Activated naive CD4-positive, alpha-beta T cell treated with anti-CD3 and anti-CD28 coated beads for 36 hours (primary cell): Measurements from ENCODE around the gene APH1B. TPM values are rescaled to one million over a fixed set of nuclear protein-coding genes. Genes with fewer than 3 reads are reported as not detected.

ENCODE experiments used
- CTCF ChIA-PET: fragments of 350-600 bp; sonication (Branson Sonifier 250); formaldehyde crosslinking; loops from one replicate; lab custom pipeline; 2021; ENCODE audit warnings: antibody characterized with exemption; lab: Charles Lee
- DNase-seq: peaks from one replicate; pipeline ENCODE4 v3.0.0-alpha.2; 2020
- H3K27ac Mint-ChIP-seq: one replicate; pipeline ENCODE4 v1.8.0; 2021; ENCODE audit warnings: mild to moderate bottlenecking, mixed read lengths
- H3K27me3 Mint-ChIP-seq: one replicate; pipeline ENCODE4 v1.8.0; 2021; ENCODE audit warnings: low read depth, mixed read lengths
- H3K36me3 Mint-ChIP-seq: one replicate; pipeline ENCODE4 v1.8.0; 2021; ENCODE audit warnings: low read depth, mixed read lengths
- H3K4me1 Mint-ChIP-seq: one replicate; pipeline ENCODE4 v1.8.0; 2021; ENCODE audit warnings: low read depth, mixed read lengths
- H3K4me3 Mint-ChIP-seq: one replicate; pipeline ENCODE4 v1.8.0; 2021; ENCODE audit warnings: mild to moderate bottlenecking, moderate library complexity, mixed read lengths
- H3K9me3 Mint-ChIP-seq: one replicate; pipeline ENCODE4 v1.8.0; 2021; ENCODE audit warnings: mixed read lengths
- intact Hi-C: fragments of 100-400 bp; cut with micrococcal nuclease; formaldehyde crosslinking; loops from one replicate; pipeline ENCODE4 v1.15.1; 2023
- total RNA-seq, 2 experiments: library from RNA; stranded (reverse); gene quantifications; one replicate each; pipeline ENCODE4 v1.2.3, GENCODE V29; 2021

Gene APH1B
- total RNA-seq, 2 experiments from 2014 or later: 6.7 to 8.6 TPM

DNA sequence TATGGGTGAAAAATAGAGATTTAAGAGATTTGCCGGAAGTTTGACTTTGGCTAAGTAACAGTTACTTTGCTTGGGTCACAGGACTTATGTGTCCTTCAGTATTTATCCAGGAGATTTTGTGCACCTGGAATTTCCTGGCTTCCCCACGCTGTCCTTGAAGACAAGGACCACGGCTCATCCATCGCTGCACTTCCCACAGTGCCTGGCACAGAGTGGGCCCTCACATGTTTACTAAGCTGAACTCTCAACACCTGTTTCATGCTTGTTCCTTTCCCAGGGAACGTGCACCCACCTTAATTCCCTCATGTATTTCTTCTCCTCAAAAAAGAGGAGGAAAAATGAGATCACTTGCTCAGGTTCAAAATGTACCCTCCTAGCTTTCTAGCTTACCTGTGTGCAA is 72.2 kb downstream of the APH1B start:
- intact Hi-C loops: no loop called here
- H3K4me1 Mint-ChIP-seq: no peaks in the 10 kb centered on the region
- no peaks in the 10 kb centered on the region for H3K27me3 Mint-ChIP-seq
- H3K27ac Mint-ChIP-seq: no peak overlapping the region
- H3K9me3 Mint-ChIP-seq: no peaks in the 10 kb centered on the region
- no peak for DNase-seq
- CTCF ChIA-PET: interaction anchor here (0.7 kb wide), 1 partner anchor 42 kb away, joined by 4 read pairs; no protein-coding TSS in a partner anchor
- H3K36me3 Mint-ChIP-seq: no peaks in the 10 kb centered on the region
- H3K4me3 Mint-ChIP-seq: no peak overlapping the region

DNA sequence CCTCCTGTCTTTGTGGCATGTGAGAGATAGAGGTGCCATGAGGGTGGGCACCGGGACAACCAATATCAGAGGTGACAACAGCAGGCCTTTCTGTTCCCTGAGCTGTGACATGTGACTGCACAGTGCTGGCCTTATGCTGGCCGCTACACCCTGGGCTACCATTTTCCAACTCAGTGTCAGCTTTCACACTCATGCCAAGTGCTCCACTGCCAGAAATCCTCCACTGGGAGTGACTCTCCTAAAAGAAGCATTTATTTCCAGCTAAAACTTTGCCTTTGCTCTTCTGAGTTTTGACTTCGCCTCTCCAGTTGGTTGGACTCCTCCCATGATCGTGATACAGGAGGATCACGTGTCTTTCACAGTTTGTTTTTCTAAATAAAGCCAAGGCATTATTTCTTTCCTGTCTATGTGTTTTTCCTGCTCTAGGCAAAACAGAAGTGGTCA is 72.8 kb downstream of the APH1B start:
- no peaks in the 10 kb centered on the region for H3K4me1 Mint-ChIP-seq
- CTCF ChIA-PET: interaction anchor here (0.7 kb wide), 1 partner anchor 41 kb away, joined by 4 read pairs; no protein-coding TSS in a partner anchor
- no peaks in the 10 kb centered on the region for H3K9me3 Mint-ChIP-seq
- no peak overlapping the region for H3K4me3 Mint-ChIP-seq
- no peak for DNase-seq
- H3K36me3 Mint-ChIP-seq: no peaks in the 10 kb centered on the region
- no peaks in the 10 kb centered on the region for H3K27me3 Mint-ChIP-seq
- no peak overlapping the region for H3K27ac Mint-ChIP-seq
- intact Hi-C loops: no loop called here

GRCh38 chr15:63351170-63351569 is 73.8 kb downstream of the APH1B start:
- Mint-ChIP-seq H3K36me3 (no peaks in the 10 kb centered on the region), H3K9me3 (no peaks in the 10 kb centered on the region), H3K27me3 (no peaks in the 10 kb centered on the region), H3K4me3 (no peak overlapping the region), H3K27ac (no peak overlapping the region), H3K4me1 (no peaks in the 10 kb centered on the region)
- no peak for DNase-seq
- CTCF ChIA-PET: interaction anchor here (0.6 kb wide), 1 partner anchor 20 kb away, joined by 9 read pairs; no protein-coding TSS in a partner anchor
- intact Hi-C loops: no loop called here

DNA sequence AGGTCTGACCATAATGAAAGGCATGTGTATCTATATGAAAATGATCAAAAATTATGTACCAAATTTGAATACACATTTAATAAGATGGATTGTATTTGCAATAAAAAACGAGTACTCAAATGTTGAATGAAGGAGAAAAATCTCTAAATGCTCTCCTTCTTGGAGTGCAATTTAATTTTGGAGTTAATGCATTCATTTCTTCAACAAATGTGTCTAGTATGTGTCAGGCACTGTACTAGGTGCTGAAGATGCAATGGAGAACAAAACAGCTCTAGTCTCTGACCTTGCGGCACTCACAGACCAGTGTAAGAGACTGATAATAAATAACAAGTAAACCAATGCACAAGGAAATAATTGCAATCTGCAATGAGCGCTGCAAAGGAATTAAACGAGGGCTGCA is 75.4 kb downstream of the APH1B start:
- Mint-ChIP-seq H3K36me3 (no peaks in the 10 kb centered on the region), H3K27ac (no peak overlapping the region), H3K9me3 (no peaks in the 10 kb centered on the region), H3K4me1 (no peaks in the 10 kb centered on the region), H3K4me3 (no peak overlapping the region), H3K27me3 (no peaks in the 10 kb centered on the region)
- intact Hi-C loops: no loop called here
- CTCF ChIA-PET: interaction anchor here (1.7 kb wide), 1 partner anchor 305 kb away, joined by 6 read pairs; no protein-coding TSS in a partner anchor
- no peak for DNase-seq

DNA sequence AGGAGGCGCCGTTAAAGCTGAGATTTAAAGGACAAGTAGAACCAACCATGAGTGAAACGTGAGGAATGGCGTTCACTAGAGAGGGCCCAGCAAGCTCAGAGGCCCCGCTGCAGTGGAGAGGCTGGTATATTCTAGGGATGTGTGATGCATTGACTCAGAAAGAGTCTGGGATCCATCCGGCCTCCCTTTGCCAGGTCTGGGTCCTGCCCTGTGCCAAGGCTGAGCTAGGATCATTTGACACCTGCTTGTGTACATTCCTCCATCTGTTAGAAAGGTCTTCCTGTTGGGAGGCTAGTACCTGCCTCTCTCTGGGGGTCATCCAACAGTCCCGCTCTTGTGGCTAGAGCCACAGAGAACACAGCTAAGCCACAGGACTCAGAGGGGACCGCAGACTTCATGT is 75.9 kb downstream of the APH1B start:
- Mint-ChIP-seq H3K9me3 (no peaks in the 10 kb centered on the region), H3K4me3 (no peak overlapping the region), H3K36me3 (no peaks in the 10 kb centered on the region), H3K27me3 (no peaks in the 10 kb centered on the region), H3K27ac (no peak overlapping the region), H3K4me1 (no peaks in the 10 kb centered on the region)
- intact Hi-C loops: no loop called here
- no peak for DNase-seq
- CTCF ChIA-PET: interaction anchor here (1.7 kb wide), 1 partner anchor 305 kb away, joined by 6 read pairs; no protein-coding TSS in a partner anchor

DNA sequence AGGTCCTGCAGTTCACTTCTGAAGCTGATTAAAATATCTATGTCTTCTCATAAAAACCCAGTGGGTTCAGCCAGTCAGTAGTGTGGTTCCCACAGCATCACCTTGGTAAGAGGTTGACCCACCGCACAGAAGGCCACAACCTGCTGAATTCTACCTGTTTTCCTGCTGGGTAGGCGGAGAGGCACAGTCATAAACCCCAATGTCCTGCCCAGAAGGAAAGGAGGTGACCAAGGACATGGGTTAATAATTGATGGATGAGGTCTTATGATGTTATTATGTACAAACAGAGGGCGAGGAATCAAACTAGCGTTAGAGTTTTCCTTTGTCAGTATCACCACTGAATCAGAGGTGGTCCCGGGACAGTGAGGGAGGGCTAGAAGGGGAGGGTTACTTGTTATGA is 76.5 kb downstream of the APH1B start:
- H3K36me3 Mint-ChIP-seq: no peaks in the 10 kb centered on the region
- no peak overlapping the region for H3K27ac Mint-ChIP-seq
- no peak for DNase-seq
- intact Hi-C loops: no loop called here
- no peaks in the 10 kb centered on the region for H3K27me3 Mint-ChIP-seq
- H3K4me3 Mint-ChIP-seq: no peak overlapping the region
- CTCF ChIA-PET: interaction anchor here (1.7 kb wide), 1 partner anchor 306 kb away, joined by 6 read pairs; no protein-coding TSS in a partner anchor
- H3K9me3 Mint-ChIP-seq: no peaks in the 10 kb centered on the region
- H3K4me1 Mint-ChIP-seq: no peaks in the 10 kb centered on the region

DNA sequence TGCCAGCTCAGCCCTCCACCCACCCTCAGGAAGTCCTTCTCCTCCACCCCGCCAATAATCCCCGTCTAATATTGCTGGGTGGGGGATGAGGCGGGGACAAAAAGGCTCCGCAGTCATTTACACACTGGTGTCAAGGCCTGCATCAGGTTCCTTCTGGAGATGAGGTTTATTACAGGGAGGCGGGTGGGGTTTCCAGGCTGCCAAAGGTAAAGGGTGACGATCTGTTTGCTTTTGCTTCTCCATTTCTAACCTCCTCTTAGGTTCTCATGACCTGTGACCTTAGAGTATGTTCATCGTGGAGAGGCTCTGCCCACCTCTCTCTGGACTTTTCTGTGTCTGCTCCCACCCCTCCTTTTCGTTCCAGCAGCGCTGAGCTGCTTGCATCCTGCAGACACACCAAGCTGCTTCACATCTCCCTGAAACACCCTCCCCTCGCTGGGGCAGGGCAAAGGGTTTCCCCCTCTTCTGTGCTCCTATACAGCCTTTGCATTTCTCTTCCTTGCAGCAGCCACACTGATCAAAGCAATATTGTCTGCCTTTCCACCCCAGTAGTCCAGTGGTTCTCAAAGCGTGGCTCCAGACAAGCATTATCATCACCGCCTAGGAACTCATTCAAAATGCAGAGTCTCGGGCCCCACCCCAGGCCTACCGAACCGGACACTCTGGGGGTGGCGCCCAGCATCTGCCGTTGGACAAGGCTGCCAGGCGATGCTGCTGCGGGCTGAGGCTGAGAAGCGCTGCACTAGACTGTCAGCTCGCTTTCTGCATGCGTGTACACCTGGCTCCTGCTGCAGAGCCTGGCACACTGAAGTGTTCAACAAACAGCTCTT is 77.6 kb downstream of the APH1B start:
- no peaks in the 10 kb centered on the region for H3K4me1 Mint-ChIP-seq
- no peaks in the 10 kb centered on the region for H3K9me3 Mint-ChIP-seq
- DNase-seq: no peak
- H3K27me3 Mint-ChIP-seq: no peaks in the 10 kb centered on the region
- H3K27ac Mint-ChIP-seq: no peak overlapping the region
- no peak overlapping the region for H3K4me3 Mint-ChIP-seq
- CTCF ChIA-PET: no interaction called here
- H3K36me3 Mint-ChIP-seq: no peaks in the 10 kb centered on the region
- intact Hi-C loops: no loop called here

DNA sequence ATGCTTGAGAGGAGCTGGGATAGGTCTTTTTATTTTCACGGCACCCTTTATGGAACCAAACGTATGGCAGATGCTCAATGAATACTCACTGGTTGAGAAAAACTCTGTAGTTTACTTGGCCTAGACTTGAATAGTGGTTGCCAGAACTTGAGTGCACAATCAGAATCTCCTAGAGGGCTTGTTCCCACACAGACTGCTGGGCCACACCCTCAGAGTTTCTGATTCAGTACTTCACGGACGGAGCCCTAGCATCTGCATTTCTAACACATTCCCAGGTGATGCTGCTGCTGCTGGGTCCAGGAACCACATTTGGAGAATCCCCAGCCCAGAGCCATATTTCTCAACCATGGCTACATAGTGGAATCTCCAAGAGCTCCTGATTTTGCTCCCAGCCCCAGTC is 79.7 kb downstream of the APH1B start:
- Mint-ChIP-seq H3K4me3 (no peak overlapping the region), H3K27ac (no peak overlapping the region), H3K36me3 (no peaks in the 10 kb centered on the region), H3K9me3 (no peaks in the 10 kb centered on the region), H3K27me3 (no peaks in the 10 kb centered on the region), H3K4me1 (no peaks in the 10 kb centered on the region)
- intact Hi-C loops: no loop called here
- CTCF ChIA-PET: interaction anchor here (1.2 kb wide), 1 partner anchor 110 kb away, joined by 3 read pairs; no protein-coding TSS in a partner anchor
- DNase-seq: no peak

DNA sequence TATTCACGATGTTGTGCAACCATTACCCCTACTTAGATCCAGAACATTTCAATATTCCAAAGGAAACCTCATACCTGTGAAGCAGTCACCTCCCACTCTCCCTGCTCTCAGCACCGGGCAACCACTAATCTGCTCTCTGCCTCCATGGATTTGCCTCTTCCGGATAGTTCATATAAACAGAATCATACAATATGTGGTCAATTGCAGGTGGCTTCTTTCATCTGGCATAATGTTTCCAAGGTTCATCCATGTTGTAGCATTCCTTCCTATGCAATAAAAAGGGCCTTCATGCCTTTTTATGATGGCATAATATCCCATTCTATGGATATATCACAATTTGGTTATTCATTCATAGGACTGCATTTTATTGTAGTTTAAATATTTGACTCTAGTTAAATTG is 80.3 kb downstream of the APH1B start:
- H3K27me3 Mint-ChIP-seq: no peaks in the 10 kb centered on the region
- no peak overlapping the region for H3K27ac Mint-ChIP-seq

GRCh38 chr15:63358241-63359029 is 81.0 kb downstream of the APH1B start:
- Mint-ChIP-seq H3K4me3 (no peak overlapping the region), H3K9me3 (no peaks in the 10 kb centered on the region), H3K27me3 (no peaks in the 10 kb centered on the region), H3K36me3 (no peaks in the 10 kb centered on the region), H3K4me1 (no peaks in the 10 kb centered on the region), H3K27ac (no peak overlapping the region)
- DNase-seq: no peak
- intact Hi-C loops: no loop called here
- CTCF ChIA-PET: no interaction called here

More for the DNA sequence above, 80.3 kb downstream of the APH1B start:
- Mint-ChIP-seq H3K4me3 (no peak overlapping the region), H3K4me1 (no peaks in the 10 kb centered on the region), H3K9me3 (no peaks in the 10 kb centered on the region), H3K36me3 (no peaks in the 10 kb centered on the region)
- DNase-seq: no peak
- CTCF ChIA-PET: no interaction called here
- intact Hi-C loops: no loop called here
